H9 (cell line): ENCODE results near the gene SLC6A7. TPM values are rescaled to one million over a fixed set of nuclear protein-coding genes. Genes with fewer than 3 reads are reported as not detected.

Experiments
- DNase-seq: peaks from one replicate; pipeline ENCODE4 v3.0.0-alpha.2; 2017
- H2AFZ ChIP-seq: one replicate; pipeline ENCODE4 v1.6.1; 2013; ENCODE audit warnings: mild to moderate bottlenecking, low read length, control low read depth, moderate library complexity
- H2AK5ac ChIP-seq: 2 replicates; pipeline ENCODE4 v1.6.1; 2013; ENCODE audit warnings: low read length, control low read depth, mixed read lengths; ENCODE audit not compliant: insufficient read length
- H2BK120ac ChIP-seq: one replicate; pipeline ENCODE4 v1.6.1; 2013; ENCODE audit warnings: low read depth, mild to moderate bottlenecking, low read length, control low read depth, inconsistent platforms; ENCODE audit not compliant: poor library complexity, severe bottlenecking
- H2BK12ac ChIP-seq: 2 replicates; pipeline ENCODE4 v1.6.1; 2013; ENCODE audit warnings: low read length, control low read depth, mixed read lengths, low read depth; ENCODE audit not compliant: insufficient read length
- H2BK15ac ChIP-seq: 2 replicates; pipeline ENCODE4 v1.6.1; 2013; ENCODE audit warnings: low read depth, low read length, control low read depth
- H2BK20ac ChIP-seq: one replicate; pipeline ENCODE4 v1.6.1; 2013; ENCODE audit warnings: low read depth, mild to moderate bottlenecking, low read length, control low read depth, inconsistent platforms; ENCODE audit not compliant: poor library complexity, severe bottlenecking
- H2BK5ac ChIP-seq: 2 replicates; pipeline ENCODE4 v1.6.1; 2013; ENCODE audit warnings: low read length, control low read depth, mixed read lengths; ENCODE audit not compliant: insufficient read length
- H3K14ac ChIP-seq: 2 replicates; pipeline ENCODE4 v1.6.1; 2013; ENCODE audit warnings: low read length, control low read depth; ENCODE audit not compliant: insufficient read depth
- H3K18ac ChIP-seq: 2 replicates; pipeline ENCODE4 v1.6.1; 2013; ENCODE audit warnings: low read depth, mild to moderate bottlenecking, mixed read lengths, low read length, control low read depth; ENCODE audit not compliant: insufficient read length
- H3K23ac ChIP-seq: 2 replicates; pipeline ENCODE4 v1.6.1; 2013; ENCODE audit warnings: low read length, control low read depth, mixed read lengths, low read depth; ENCODE audit not compliant: insufficient read length
- H3K23me2 ChIP-seq: 2 replicates; pipeline ENCODE4 v1.6.1; 2013; ENCODE audit warnings: low read depth, mild to moderate bottlenecking, mixed read lengths, low read length, control low read depth; ENCODE audit not compliant: insufficient read length, poor library complexity, severe bottlenecking
- H3K27ac ChIP-seq: 2 replicates; pipeline ENCODE4 v1.5.1; 2013; ENCODE audit warnings: low read length, control low read depth, mixed read lengths, low read depth; ENCODE audit not compliant: insufficient read length
- H3K27me3 ChIP-seq: 2 replicates; pipeline ENCODE4 v1.6.1; 2013; ENCODE audit warnings: low read length, control low read depth, inconsistent platforms; ENCODE audit not compliant: insufficient read depth
- H3K4ac ChIP-seq: 2 replicates; pipeline ENCODE4 v1.6.1; 2013; ENCODE audit warnings: low read depth, mild to moderate bottlenecking, control low read depth, inconsistent platforms, low read length, moderate library complexity
- H3K4me1 ChIP-seq: 2 replicates; pipeline ENCODE4 v1.6.1; 2013; ENCODE audit warnings: low read length, control low read depth, inconsistent platforms; ENCODE audit not compliant: insufficient read depth
- H3K4me2 ChIP-seq: 2 replicates; pipeline ENCODE4 v1.6.1; 2013; ENCODE audit warnings: low read length, control low read depth, mixed read lengths; ENCODE audit not compliant: insufficient read length, insufficient read depth
- H3K56ac ChIP-seq: 2 replicates; pipeline ENCODE4 v1.6.1; 2013; ENCODE audit warnings: low read depth, mild to moderate bottlenecking, mixed read lengths, low read length, control low read depth; ENCODE audit not compliant: insufficient read length
- H3K79me1 ChIP-seq: 2 replicates; pipeline ENCODE4 v1.6.1; 2013; ENCODE audit warnings: low read depth, mild to moderate bottlenecking, moderate library complexity, low read length, control low read depth, inconsistent platforms; ENCODE audit not compliant: insufficient read depth, poor library complexity, severe bottlenecking
- H3K79me2 ChIP-seq: 2 replicates; pipeline ENCODE4 v1.6.1; 2013; ENCODE audit warnings: low read length, control low read depth, inconsistent platforms; ENCODE audit not compliant: insufficient read depth
- H3K9ac ChIP-seq: 2 replicates; pipeline ENCODE4 v1.6.1; 2013; ENCODE audit warnings: low read length, control low read depth, mixed read lengths; ENCODE audit not compliant: insufficient read length; ENCODE audit errors: extremely low read depth
- H3K9me3 ChIP-seq: one replicate; pipeline ENCODE4 v1.6.1; 2013; ENCODE audit warnings: low read depth, low read length, inconsistent platforms; ENCODE audit not compliant: control insufficient read depth
- H3T11ph ChIP-seq: one replicate; pipeline ENCODE4 v1.6.1; 2013; ENCODE audit warnings: mild to moderate bottlenecking, low read length, control low read depth, inconsistent platforms
- H4K20me1 ChIP-seq: one replicate; pipeline ENCODE4 v1.6.1; 2013; ENCODE audit not compliant: control insufficient read depth, insufficient read length, insufficient read depth
- H4K5ac ChIP-seq: 2 replicates; pipeline ENCODE4 v1.6.1; 2013; ENCODE audit warnings: low read depth, mild to moderate bottlenecking, mixed read lengths, low read length, control low read depth; ENCODE audit not compliant: insufficient read length
- H4K8ac ChIP-seq: replicated peaks from 2 replicates; pipeline ENCODE4 v1.6.1; 2013; ENCODE audit warnings: low read length, control low read depth, mixed read lengths, low read depth; ENCODE audit not compliant: insufficient read length
- H4K91ac ChIP-seq: 2 replicates; pipeline ENCODE4 v1.6.1; 2013; ENCODE audit warnings: low read depth, mild to moderate bottlenecking, moderate library complexity, mixed read lengths, low read length, control low read depth; ENCODE audit not compliant: insufficient read length
- H3K27ac Mint-ChIP-seq, 3 experiments: 2 replicates in 2 of 3; 3 replicates in 1 of 3; pipeline ENCODE4 v1.8.0; 2020 to 2021; ENCODE audit warnings: mixed read lengths in 3 of 3, mild to moderate bottlenecking in 1 of 3, moderate library complexity in 1 of 3
- H3K27me3 Mint-ChIP-seq: 2 replicates; pipeline ENCODE4 v1.8.0; 2021; ENCODE audit warnings: low read depth, mild to moderate bottlenecking, moderate library complexity, mixed read lengths
- H3K36me3 Mint-ChIP-seq, 3 experiments: 2 replicates in 2 of 3; 3 replicates in 1 of 3; pipeline ENCODE4 v1.8.0; 2020 to 2021; ENCODE audit warnings: low read depth in 3 of 3, mixed read lengths in 3 of 3; ENCODE audit not compliant: insufficient read depth in 1 of 3
- H3K4me1 Mint-ChIP-seq, 2 experiments: 2 replicates each; pipeline ENCODE4 v1.8.0; 2020; ENCODE audit warnings: mixed read lengths in 2 of 2
- H3K4me3 Mint-ChIP-seq, 2 experiments: 2 replicates in 1 of 2; 3 replicates in 1 of 2; pipeline ENCODE4 v1.8.0; 2020 to 2021; ENCODE audit warnings: mild to moderate bottlenecking in 2 of 2, mixed read lengths in 2 of 2, moderate library complexity in 1 of 2
- H3K9me3 Mint-ChIP-seq, 2 experiments: 2 replicates in 1 of 2; 3 replicates in 1 of 2; pipeline ENCODE4 v1.8.0; 2020; ENCODE audit warnings: mild to moderate bottlenecking in 2 of 2, mixed read lengths in 2 of 2, moderate library complexity in 1 of 2
- WGBS: extraction: QIAGEN DNeasy Blood & Tissue Kit; methylation state at CpG from one replicate; pipeline ENCODE4 v1.1.7; 2013; ENCODE audit warnings: missing lambda C conversion rate, low lambda C conversion rate, mixed read lengths; ENCODE audit not compliant: insufficient read length; ENCODE audit errors: extremely low coverage; 5-methylcytosine and 5-hydroxymethylcytosine counted together
- total RNA-seq: library from RNA; stranded (reverse); gene quantifications from 2 replicates; pipeline ENCODE4 v1.2.1, GENCODE V29; 2021
- TF ChIP-seq, protein P1 (sequence below): fragments of 200-600 bp; sonication (generic); conservative IDR thresholded peaks from 3 replicates; pipeline ENCODE4 v1.8.0; 2021; ENCODE audit warnings: antibody characterized with exemption, mild to moderate bottlenecking

SLC6A7 gene
- total RNA-seq, 1 experiment from 2014 or later, result not detected

DNA sequence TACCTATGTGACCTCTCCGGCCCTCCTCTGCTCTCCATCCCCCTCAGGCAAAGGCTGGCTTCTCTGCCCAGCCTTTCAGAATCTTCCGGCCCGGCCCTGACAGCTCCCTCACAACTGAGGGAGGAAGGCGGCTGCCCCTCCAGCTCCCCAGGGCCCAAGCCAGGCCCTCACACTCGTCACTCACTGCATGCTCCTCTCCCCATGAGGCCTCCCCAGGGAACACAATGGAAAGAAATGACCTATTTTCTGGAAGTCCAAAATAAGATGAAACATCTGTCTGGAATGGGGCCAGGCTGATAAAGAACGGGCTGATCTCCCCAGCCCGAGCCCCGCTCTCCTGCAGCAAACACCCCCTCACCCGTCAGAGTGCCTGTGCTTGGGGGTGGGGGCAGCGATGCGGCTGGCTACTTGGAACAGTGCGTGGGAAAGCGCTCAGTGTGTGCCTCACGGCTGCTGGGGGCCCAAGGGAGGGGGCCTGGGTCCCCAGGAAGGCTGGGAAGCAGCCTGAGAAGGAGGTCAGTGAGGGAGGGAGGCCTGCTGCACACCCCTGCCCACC, 45.5 kb upstream of the SLC6A7 start:
- Histone ChIP-seq H2BK15ac (no peak overlapping the region), H2BK120ac (no peak overlapping the region), H3K18ac (no peak overlapping the region), H3K56ac (no peak overlapping the region), H3K4me2 (no peak overlapping the region), H3K4me1 (peaks cover 5% of the 10 kb centered on the region; the same call in 1 of the 2 replicates), H3K27ac (no peak overlapping the region), H2BK5ac (no peak overlapping the region), H4K8ac (no peak overlapping the region), H3K23ac (no peak overlapping the region), H4K5ac (no peak overlapping the region), H3K9ac (no peak overlapping the region), H3K27me3 (no peaks in the 10 kb centered on the region), H3K9me3 (no peaks in the 10 kb centered on the region), H3K4ac (no peak overlapping the region), H2AFZ (no peak overlapping the region), H3T11ph (no peak overlapping the region), H2BK12ac (no peak overlapping the region), H4K20me1 (no peaks in the 10 kb centered on the region), H2BK20ac (no peak overlapping the region), H3K23me2 (no peaks in the 10 kb centered on the region), H3K79me2 (no peaks in the 10 kb centered on the region), H4K91ac (no peak overlapping the region), H3K14ac (peak overlapping the region; percentile 58), H2AK5ac (no peak overlapping the region), H3K79me1 (no peaks in the 10 kb centered on the region)
- peaks cover 4% of the 10 kb centered on the region; the same call in 1 of the 2 replicates for H3K27me3 Mint-ChIP-seq
- H3K4me1 Mint-ChIP-seq, result peaks cover 29 to 46% of the 10 kb centered on the region in 2 experiments
- WGBS, result no CpG with 5 or more reads among the region's 14 CpGs
- DNase-seq, result no peak
- H3K9me3 Mint-ChIP-seq, result no peaks in the 10 kb centered on the region
- peak overlapping the region in 1 of 2 experiments; percentile 30; a peak in 2 of 5 replicates for H3K4me3 Mint-ChIP-seq
- peak overlapping the region; percentile 29 to 83 (median 37); a peak in 5 of 7 replicates for H3K27ac Mint-ChIP-seq
- no peaks in the 10 kb centered on the region for H3K36me3 Mint-ChIP-seq
- TF ChIP-seq, protein P1, sequence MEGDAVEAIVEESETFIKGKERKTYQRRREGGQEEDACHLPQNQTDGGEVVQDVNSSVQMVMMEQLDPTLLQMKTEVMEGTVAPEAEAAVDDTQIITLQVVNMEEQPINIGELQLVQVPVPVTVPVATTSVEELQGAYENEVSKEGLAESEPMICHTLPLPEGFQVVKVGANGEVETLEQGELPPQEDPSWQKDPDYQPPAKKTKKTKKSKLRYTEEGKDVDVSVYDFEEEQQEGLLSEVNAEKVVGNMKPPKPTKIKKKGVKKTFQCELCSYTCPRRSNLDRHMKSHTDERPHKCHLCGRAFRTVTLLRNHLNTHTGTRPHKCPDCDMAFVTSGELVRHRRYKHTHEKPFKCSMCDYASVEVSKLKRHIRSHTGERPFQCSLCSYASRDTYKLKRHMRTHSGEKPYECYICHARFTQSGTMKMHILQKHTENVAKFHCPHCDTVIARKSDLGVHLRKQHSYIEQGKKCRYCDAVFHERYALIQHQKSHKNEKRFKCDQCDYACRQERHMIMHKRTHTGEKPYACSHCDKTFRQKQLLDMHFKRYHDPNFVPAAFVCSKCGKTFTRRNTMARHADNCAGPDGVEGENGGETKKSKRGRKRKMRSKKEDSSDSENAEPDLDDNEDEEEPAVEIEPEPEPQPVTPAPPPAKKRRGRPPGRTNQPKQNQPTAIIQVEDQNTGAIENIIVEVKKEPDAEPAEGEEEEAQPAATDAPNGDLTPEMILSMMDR, result no peak
